Measurements from ENCODE around the gene TYSND1.
A peak's percentile ranks its signal among the peaks of the same experiment; 100 is the strongest.
"Not testable (repeated sequence)": the region's sequence is repeated elsewhere in the genome, so short reads cannot be mapped to it uniquely, and the experiment has no call there.

Gene TYSND1

DNA sequence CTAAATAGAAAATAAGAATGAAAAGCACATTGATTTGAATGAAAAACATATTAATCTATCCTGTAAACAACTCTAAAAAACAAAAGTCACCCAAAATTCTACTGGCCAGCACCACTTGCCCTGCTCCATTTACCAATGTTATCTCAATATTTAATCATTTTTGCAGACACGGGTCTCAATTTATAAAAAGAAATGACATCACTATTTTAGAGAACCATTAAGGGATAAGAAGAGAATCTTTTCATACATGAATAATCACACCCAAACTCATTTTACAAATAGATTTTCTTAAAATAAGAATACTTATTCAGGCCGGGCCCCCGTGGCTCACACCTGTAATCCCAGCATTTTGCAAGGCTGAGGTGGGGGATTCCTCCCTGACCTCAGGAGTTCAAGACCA, 19.9 kb upstream of the TYSND1 start:
- in situ Hi-C loops (cut with MboI; ENCODE audit: low pct_unique_long_range_greater_than_20kb, low sequenced_read_pairs) = no loop called here
- DNase-seq = no peak

DNA sequence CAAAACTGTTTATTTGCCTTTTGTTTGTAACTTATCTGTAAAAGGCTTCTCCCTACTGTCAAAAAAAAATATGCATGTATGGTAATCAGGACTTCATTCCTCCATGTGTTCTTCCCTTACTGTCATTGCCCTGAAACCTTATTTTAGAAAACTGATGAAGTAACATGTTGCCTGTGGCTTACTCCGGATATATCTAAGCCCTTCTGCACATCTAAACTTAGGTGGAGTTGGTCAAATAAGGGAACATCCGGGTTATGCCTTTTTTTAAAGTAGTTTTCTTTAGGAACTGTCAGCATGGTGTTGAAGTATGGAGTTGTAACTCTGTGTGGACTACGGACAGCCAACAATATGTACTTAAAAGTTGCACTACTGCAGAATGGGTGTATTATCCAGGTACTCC, 17.7 kb upstream of the TYSND1 start:
- in situ Hi-C loops (cut with MboI; ENCODE audit: low pct_unique_long_range_greater_than_20kb, low sequenced_read_pairs) = no loop called here

GRCh38 chr10:70163448-70163847, 16.9 kb upstream of the TYSND1 start:
- in situ Hi-C loops (cut with MboI; ENCODE audit: low pct_unique_long_range_greater_than_20kb, low sequenced_read_pairs) = no loop called here
- no peak for DNase-seq

More for the DNA sequence above, 17.7 kb upstream of the TYSND1 start:
- peak; percentile 76 for DNase-seq

- in situ Hi-C loops (cut with MboI; ENCODE audit: low pct_unique_long_range_greater_than_20kb, low sequenced_read_pairs) = no loop called here
- peak; percentile 20 for DNase-seq
Observed at GRCh38 chr10:70162892-70163201, 16.3 kb upstream of the TYSND1 start.

GRCh38 chr10:70162151-70162891, 15.8 kb upstream of the TYSND1 start:
- in situ Hi-C loops (cut with MboI; ENCODE audit: low pct_unique_long_range_greater_than_20kb, low sequenced_read_pairs) = no loop called here
- DNase-seq = no peak

DNA sequence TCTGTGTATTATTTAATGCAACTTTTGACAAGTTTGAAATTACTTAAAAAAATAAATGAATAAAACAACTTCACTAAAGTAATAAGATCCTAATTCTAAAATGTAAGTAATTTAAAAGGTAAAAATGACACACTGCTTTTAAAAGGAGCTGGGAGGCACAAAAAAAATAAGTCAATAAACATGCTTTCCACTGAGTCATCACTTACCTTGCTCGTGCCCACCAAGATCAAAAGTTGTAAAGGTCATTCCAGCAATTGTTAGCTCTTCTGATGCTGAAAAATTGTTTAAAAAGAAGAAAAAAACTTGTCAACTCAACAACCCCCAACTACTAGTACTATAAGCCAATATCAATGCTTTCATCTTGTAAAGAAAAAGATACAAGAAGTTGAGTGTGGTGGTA, 14.3 kb upstream of the TYSND1 start:
- DNase-seq = no peak
- in situ Hi-C loops (cut with MboI; ENCODE audit: low pct_unique_long_range_greater_than_20kb, low sequenced_read_pairs) = no loop called here

DNA sequence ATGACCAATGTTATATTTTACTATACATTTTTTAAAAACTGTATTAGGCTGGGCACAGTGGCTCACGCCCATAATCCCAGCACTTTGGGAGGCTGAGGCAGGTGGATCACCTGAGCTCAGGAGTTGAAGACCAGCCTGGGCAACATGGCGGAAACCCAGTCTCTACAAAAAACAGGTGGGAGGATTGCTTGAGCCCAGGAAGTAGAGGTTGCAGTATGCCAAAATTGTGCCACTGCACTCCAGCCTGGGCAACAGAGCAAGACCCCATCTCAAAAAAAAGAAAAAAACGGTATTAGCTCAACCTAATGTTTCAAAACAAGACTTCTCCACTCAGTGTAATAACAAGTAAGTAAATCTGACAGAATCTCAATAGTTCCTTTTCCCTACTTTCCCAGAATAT, 12.9 kb upstream of the TYSND1 start:
- DNase-seq; in situ Hi-C loops (cut with MboI; ENCODE audit: low pct_unique_long_range_greater_than_20kb, low sequenced_read_pairs): not testable (repeated sequence)

DNA sequence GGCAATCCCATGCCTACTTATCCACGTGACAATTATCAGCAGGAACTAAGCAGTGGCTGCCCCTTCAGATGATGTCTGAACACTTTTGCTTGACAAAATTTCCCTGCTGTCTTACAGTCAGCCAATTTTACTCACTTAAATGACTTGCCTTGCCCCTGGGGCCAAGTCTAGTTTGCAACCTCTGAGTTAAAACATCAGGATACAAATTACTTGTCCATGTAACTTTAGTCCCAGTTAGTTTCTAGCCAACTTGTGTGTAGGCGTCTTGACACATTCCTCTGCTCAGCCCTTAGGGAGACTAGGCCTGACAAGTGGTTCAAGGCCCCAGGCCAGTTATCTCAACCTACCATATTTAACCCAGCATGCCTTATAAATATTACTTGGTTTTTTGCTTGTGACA, 11.6 kb upstream of the TYSND1 start:
- DNase-seq = no peak
- in situ Hi-C loops (cut with MboI; ENCODE audit: low pct_unique_long_range_greater_than_20kb, low sequenced_read_pairs) = no loop called here

DNA sequence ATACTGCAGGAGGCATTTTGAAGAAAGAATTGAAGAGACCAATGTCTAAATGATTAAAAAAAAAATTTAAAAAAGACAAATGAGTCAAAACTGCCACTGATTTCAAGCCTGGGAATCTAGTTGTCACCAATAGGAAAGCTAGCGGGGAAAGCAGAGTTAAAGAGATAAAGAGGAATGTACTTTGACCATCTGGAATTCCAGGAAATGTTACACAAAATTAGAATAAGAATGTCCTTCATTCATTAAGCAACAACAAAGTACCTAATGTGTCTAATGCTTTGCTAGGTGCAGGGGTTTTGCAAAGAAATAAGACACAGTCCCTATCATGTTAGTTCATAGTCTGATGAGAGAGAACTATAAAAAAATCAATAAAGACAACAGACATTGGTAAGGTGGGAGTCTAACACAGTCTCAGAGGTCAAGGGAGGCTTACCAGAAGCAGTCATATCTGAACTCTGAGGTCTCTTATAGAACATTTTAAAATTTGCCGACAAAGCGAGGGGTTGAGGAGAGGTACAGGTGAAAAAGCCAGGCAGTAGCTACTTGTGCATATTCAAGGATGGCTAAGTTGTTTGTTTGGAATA, 8.8 kb upstream of the TYSND1 start:
- in situ Hi-C loops (cut with MboI; ENCODE audit: low pct_unique_long_range_greater_than_20kb, low sequenced_read_pairs) = no loop called here
- no peak for DNase-seq

DNA sequence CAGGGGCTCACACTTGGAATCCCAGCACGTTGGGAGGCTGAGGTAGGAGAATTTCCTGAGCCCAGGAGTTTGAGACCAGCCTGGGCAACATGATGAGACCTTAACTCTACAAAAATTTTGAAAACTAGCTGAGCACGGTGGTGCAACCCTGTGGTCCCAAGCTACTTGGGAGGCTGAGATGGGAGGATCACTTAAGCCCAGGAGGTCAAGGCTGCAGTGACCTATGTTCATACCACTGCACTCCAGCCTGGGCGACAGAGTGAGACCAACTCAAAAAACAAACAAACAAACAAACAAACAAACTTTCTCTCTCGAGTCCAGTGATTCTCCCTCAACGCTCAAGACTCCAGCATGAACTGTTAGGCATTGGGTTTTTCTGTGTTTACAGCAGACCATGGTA, 2.0 kb upstream of the TYSND1 start:
- in situ Hi-C loops (cut with MboI; ENCODE audit: low pct_unique_long_range_greater_than_20kb, low sequenced_read_pairs) = no loop called here
- DNase-seq = no peak

DNA sequence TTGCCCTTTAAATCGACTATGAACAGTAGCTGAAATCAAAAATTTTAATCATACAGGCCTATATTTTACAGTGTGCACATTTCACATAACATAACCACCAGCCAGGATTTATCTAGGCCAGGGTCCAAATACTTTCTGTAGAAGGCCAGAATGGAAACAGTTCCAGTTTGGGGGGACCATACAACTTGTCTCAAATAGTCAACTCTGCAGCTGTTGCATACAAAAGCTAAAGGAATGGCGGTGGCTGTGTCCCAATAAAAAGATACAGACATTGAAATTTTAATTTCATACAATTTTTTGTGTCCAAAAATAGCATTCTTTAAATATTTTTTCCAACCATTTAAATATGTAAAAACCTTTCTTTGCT, 742 bp upstream of the TYSND1 start:
- DNase-seq = no peak
- in situ Hi-C loops (cut with MboI; ENCODE audit: low pct_unique_long_range_greater_than_20kb, low sequenced_read_pairs) = no loop called here

DNA sequence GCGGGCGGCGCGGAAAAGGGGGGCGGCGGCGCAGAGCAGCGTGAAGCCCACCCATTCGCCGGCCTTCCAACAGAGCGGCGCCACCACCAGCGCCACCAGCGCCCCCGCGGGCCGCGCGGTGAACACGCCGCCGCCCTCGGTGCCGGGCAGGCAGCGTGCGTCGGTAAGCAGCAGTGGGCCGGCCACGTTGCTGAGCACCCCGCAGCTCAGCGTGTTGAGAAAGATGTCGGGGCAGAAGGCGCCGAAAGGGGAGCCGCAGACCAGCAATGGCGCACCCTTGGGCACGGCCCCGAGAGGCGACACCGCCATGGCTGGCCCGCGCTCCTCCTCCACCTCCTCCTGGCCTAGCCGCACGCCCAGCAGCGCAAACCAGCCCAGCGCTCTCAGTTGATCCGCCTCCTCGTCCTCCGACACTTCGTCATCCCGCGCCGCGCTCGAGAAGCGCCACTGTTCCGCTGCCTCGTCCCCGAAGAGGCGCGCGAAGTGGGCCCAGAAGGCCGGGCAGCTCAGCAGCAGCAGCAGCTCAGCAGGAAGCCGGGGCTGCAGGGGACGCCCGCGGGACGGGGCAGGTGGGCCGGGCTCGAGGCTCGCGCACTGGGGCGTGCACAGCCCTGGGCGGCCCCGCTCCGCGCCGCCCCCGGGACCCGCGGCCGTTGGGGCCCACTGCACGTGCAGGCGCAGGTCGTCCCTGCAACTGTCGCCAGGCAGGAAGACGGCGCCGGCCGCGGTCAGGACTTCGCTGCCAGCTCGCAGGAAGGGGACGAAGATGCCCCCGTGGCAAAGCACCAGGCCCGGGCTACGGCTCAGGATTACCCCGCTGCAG, 623 bp downstream of the TYSND1 start:
- in situ Hi-C loops (cut with MboI; ENCODE audit: low pct_unique_long_range_greater_than_20kb, low sequenced_read_pairs) = no loop called here
- DNase-seq = peak; percentile 84

- DNase-seq = no peak
- in situ Hi-C loops (cut with MboI; ENCODE audit: low pct_unique_long_range_greater_than_20kb, low sequenced_read_pairs) = no loop called here
Observed at GRCh38 chr10:70145166-70145665, 1.3 kb downstream of the TYSND1 start.

DNA sequence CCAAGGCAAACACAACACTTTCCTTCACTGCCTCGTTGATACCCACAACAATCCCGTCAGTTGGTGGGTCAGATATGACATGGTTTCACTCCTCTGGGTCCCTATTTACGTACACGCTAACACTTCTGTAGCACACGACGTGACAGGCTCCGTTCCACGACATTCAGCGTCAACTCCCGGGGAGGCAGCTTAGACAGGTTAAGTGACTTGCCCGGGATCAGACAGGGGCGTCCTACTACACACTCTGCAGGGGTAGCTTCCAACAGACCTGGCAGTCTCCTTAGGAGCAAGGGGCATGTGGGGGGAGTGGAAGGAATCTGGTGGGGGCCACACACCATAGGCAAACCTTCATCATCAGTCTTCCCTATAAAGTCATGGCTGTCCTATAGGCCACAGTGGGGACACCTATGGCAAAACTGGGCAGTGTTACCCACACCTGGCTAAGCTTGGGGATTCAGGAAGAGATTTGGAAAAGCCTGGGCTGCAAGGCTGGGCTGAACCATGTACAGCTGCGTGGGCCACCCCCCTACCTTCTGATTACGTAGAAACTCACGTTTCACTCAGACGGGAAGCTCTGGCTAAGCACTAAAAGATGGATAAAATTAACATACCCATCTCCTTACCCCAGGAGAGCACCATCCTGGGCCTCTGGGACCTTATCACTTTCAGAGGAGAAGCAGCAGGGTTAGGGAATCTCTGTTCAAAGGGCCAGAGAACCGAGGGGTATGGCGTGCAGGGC, 2.0 kb downstream of the TYSND1 start:
- in situ Hi-C loops (cut with MboI; ENCODE audit: low pct_unique_long_range_greater_than_20kb, low sequenced_read_pairs) = no loop called here
- no peak for DNase-seq

- in situ Hi-C loops (cut with MboI; ENCODE audit: low pct_unique_long_range_greater_than_20kb, low sequenced_read_pairs) = no loop called here
- DNase-seq = no peak
Observed at GRCh38 chr10:70142555-70142954, 3.9 kb downstream of the TYSND1 start.

- DNase-seq = no peak
- in situ Hi-C loops (cut with MboI; ENCODE audit: low pct_unique_long_range_greater_than_20kb, low sequenced_read_pairs) = no loop called here
Observed at GRCh38 chr10:70140297-70140696, 6.2 kb downstream of the TYSND1 start.

GRCh38 chr10:70139997-70140250, 6.6 kb downstream of the TYSND1 start:
- in situ Hi-C loops (cut with MboI; ENCODE audit: low pct_unique_long_range_greater_than_20kb, low sequenced_read_pairs) = no loop called here
- DNase-seq = no peak

- DNase-seq = no peak
- in situ Hi-C loops (cut with MboI; ENCODE audit: low pct_unique_long_range_greater_than_20kb, low sequenced_read_pairs) = no loop called here
Observed at GRCh38 chr10:70139151-70139996, 7.1 kb downstream of the TYSND1 start.
